Ishikawa (cell line): ENCODE results near the gene MDFIC.

Experiments
- CEBPB ChIP-seq: IDR thresholded peaks from 2 replicates; pipeline ENCODE4 v1.6.1; 2012
- CREB1 ChIP-seq: IDR thresholded peaks from 2 replicates; pipeline ENCODE4 v1.6.1; 2012; ENCODE audit warnings: low read depth
- EGR1 ChIP-seq: IDR thresholded peaks from 2 replicates; pipeline ENCODE4 v1.6.1; 2012
- EP300 ChIP-seq: IDR thresholded peaks from 2 replicates; pipeline ENCODE4 v1.6.1; 2012; ENCODE audit warnings: borderline replicate concordance
- FOXM1 ChIP-seq: IDR thresholded peaks from 2 replicates; pipeline ENCODE4 v1.6.1; 2012; ENCODE audit warnings: low read depth, borderline replicate concordance
- NFIC ChIP-seq: IDR thresholded peaks from 2 replicates; pipeline ENCODE4 v1.6.1; 2012
- RAD21 ChIP-seq: IDR thresholded peaks from 2 replicates; pipeline ENCODE4 v1.6.1; 2012; ENCODE audit warnings: low read depth
- TAF1 ChIP-seq: IDR thresholded peaks from 2 replicates; pipeline ENCODE4 v1.6.1; 2012; ENCODE audit warnings: low read depth, mild to moderate bottlenecking
- TCF12 ChIP-seq: IDR thresholded peaks from 2 replicates; pipeline ENCODE4 v1.6.1; 2012; ENCODE audit warnings: low read depth
- TEAD4 ChIP-seq: IDR thresholded peaks from 2 replicates; pipeline ENCODE4 v1.6.1; 2012
- YY1 ChIP-seq: IDR thresholded peaks from 2 replicates; pipeline ENCODE4 v1.6.1; 2012; ENCODE audit warnings: low read depth
- ZBTB7A ChIP-seq: IDR thresholded peaks from 2 replicates; pipeline ENCODE4 v1.6.1; 2012; ENCODE audit warnings: low read depth
- TF ChIP-seq, protein P1 (sequence below): IDR thresholded peaks from 2 replicates; pipeline ENCODE4 v1.6.1; 2012; ENCODE audit warnings: low read depth, mild to moderate bottlenecking
- TF ChIP-seq, protein P2 (sequence below): IDR thresholded peaks from 2 replicates; pipeline ENCODE4 v1.6.1; 2012
- TF ChIP-seq, protein P3 (sequence below): IDR thresholded peaks from 2 replicates; pipeline ENCODE4 v1.6.1; 2012

MDFIC gene

DNA sequence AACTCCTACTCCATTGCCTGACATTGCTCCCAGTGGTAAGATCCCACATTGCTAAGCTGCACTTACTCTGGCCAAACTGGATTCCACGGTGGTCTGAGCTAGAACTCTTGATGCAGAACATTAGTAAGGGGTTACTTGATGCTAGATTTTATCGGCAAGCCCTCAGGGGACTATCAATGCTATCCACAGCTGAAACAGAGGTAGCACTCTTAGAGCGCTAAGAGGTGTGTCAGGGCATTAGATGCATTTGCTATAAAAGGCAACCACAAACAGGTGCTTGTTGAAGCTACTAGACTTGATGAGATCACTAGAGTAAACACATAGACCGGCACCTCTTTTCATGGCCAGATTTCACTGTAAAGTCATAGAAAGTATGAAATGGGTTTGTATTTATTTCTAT, 116.3 kb downstream of the MDFIC start:
- TF ChIP-seq CREB1 (no peak), YY1 (no peak), ZBTB7A (no peak), CEBPB (no peak)
- TF ChIP-seq, protein P1, sequence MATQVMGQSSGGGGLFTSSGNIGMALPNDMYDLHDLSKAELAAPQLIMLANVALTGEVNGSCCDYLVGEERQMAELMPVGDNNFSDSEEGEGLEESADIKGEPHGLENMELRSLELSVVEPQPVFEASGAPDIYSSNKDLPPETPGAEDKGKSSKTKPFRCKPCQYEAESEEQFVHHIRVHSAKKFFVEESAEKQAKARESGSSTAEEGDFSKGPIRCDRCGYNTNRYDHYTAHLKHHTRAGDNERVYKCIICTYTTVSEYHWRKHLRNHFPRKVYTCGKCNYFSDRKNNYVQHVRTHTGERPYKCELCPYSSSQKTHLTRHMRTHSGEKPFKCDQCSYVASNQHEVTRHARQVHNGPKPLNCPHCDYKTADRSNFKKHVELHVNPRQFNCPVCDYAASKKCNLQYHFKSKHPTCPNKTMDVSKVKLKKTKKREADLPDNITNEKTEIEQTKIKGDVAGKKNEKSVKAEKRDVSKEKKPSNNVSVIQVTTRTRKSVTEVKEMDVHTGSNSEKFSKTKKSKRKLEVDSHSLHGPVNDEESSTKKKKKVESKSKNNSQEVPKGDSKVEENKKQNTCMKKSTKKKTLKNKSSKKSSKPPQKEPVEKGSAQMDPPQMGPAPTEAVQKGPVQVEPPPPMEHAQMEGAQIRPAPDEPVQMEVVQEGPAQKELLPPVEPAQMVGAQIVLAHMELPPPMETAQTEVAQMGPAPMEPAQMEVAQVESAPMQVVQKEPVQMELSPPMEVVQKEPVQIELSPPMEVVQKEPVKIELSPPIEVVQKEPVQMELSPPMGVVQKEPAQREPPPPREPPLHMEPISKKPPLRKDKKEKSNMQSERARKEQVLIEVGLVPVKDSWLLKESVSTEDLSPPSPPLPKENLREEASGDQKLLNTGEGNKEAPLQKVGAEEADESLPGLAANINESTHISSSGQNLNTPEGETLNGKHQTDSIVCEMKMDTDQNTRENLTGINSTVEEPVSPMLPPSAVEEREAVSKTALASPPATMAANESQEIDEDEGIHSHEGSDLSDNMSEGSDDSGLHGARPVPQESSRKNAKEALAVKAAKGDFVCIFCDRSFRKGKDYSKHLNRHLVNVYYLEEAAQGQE, result no peak

DNA sequence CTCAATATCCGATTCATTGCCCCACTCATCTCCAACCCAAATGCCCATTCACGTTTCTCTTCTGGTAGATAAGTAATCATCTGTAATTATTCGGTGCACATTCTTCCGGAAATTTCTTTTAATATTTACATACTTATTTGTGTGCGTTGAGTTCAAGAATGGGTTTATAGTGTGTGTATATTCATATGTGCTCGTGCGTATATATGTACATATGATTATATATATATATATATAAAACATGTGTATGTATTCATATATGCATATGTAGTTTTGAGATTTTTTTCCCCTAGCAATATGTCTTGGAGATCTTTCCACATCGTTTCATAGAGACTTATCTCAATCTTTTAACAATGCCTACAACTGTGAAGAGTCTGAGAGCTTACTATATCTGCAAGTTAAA, 118.2 kb downstream of the MDFIC start:
- TF ChIP-seq, protein P1, result no peak
- TF ChIP-seq FOXM1 (no peak), NFIC (no peak), TEAD4 (no peak), TAF1 (no peak), YY1 (no peak), ZBTB7A (no peak), RAD21 (no peak), CEBPB (no peak), TCF12 (no peak), CREB1 (no peak)
- TF ChIP-seq, protein P2, sequence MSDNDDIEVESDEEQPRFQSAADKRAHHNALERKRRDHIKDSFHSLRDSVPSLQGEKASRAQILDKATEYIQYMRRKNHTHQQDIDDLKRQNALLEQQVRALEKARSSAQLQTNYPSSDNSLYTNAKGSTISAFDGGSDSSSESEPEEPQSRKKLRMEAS, result no peak

DNA sequence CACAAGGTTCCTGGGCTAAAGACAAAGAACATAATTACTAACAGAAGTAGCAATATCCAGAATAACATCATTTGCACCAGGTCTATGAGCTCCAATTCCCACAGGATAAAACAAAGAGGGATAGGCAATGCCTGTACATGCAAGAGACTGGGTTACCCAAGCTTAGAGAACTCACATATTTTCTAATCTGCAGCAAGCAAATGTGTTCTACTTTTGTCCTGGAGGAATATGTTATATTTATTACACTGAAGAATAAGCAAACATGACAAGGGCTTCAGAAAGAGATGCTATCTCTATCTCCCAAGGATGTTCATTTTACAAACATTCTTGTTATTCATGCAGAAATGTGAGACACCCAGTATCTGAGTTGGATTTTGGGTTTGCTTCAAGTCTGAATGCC, 118.6 kb downstream of the MDFIC start:
- TF ChIP-seq TEAD4, result no peak
- TF ChIP-seq, protein P2, result no peak

DNA sequence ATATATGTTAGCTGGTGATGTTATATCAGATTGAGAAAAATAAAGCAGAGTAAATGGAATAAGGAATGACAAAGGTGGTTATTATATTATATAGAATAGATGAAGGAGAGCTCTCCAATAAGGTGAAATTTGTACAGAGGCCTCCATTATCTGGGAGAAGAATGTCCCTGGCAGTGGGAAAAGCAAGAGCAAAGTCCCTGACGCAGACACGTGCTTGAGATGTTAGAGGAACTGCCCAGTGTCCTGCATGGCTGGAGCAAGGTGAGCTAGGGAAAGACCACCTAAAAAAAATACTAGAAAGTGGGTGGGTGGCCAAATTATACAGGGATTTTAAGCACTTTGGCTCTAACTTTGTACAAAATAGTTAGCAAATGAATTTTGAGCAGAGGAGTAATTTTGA, 120.7 kb downstream of the MDFIC start:
- TF ChIP-seq YY1, result no peak
- TF ChIP-seq EP300, result no peak
- TF ChIP-seq NFIC, result no peak
- TF ChIP-seq CREB1, result no peak
- TF ChIP-seq TCF12, result no peak

DNA sequence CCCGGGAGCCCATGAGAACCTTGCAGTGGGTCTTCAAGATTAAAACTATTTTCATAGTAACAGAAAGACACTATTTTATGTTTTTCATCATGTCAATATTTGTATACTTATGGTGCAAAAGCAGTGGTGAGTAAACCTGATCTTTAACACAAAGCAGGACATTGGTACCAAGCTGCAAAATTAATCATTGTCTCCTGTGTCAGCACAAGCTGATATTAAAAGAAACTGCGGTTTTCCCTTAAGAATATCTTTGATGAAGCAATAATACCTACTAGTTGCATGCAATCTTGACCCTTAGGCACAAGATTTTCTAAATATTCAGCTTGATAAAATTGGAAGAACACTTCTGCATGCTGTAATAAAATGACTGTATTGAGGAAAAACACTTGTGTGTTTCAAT, 121.7 kb downstream of the MDFIC start:
- TF ChIP-seq, protein P1, result no peak

DNA sequence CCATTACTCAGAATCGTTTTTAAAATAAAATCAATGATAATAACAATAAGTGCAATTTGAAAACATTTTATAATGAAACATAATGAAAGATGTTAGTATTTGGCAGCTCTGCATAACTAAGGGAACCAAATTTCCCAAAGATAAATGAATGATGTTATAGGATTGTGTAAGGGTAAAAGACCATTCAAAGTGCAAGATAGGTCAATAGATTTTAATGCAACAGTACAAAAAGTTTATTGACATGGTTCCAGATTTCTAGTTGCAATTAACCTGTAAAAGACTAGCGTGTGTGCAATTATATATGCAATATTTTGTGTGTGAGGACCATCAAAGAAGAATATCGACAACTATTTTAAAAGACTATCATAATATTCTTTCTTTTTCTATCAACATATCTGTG, 122.3 kb downstream of the MDFIC start:
- TF ChIP-seq EGR1 (no peak), FOXM1 (no peak), TEAD4 (no peak), CEBPB (no peak), TAF1 (no peak), RAD21 (no peak)
- TF ChIP-seq, protein P3, sequence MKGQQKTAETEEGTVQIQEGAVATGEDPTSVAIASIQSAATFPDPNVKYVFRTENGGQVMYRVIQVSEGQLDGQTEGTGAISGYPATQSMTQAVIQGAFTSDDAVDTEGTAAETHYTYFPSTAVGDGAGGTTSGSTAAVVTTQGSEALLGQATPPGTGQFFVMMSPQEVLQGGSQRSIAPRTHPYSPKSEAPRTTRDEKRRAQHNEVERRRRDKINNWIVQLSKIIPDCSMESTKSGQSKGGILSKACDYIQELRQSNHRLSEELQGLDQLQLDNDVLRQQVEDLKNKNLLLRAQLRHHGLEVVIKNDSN, result no peak
